ENCODE results near the gene TNFRSF1A.

DNA sequence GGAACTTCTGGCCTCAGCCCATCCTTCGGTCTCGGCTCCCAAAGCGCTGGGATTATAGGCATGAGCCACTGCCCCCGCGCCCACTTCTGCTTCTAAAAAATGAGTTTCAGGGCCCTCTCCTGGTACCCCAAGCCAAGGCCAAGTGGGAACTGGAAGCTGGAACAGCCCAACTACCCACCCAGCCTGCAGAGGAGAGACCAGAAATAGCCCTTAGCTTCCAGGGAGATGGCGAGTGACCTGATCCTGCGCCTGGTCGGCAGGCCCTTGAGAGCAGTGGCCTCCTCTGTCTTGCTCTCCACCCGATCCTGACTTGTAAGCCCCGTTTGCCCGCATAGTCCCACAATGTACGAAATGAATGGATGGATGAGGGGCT is 62.6 kb downstream of the TNFRSF1A start:
- TF ChIP-seq, protein P1, sequence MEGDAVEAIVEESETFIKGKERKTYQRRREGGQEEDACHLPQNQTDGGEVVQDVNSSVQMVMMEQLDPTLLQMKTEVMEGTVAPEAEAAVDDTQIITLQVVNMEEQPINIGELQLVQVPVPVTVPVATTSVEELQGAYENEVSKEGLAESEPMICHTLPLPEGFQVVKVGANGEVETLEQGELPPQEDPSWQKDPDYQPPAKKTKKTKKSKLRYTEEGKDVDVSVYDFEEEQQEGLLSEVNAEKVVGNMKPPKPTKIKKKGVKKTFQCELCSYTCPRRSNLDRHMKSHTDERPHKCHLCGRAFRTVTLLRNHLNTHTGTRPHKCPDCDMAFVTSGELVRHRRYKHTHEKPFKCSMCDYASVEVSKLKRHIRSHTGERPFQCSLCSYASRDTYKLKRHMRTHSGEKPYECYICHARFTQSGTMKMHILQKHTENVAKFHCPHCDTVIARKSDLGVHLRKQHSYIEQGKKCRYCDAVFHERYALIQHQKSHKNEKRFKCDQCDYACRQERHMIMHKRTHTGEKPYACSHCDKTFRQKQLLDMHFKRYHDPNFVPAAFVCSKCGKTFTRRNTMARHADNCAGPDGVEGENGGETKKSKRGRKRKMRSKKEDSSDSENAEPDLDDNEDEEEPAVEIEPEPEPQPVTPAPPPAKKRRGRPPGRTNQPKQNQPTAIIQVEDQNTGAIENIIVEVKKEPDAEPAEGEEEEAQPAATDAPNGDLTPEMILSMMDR (conservative IDR thresholded peaks at IDR 0.05; ENCODE audit: low read length): no peak
- no peak for TF ChIP-seq EZH2phosphoT487 (IDR thresholded peaks at IDR 0.05; ENCODE audit: borderline replicate concordance)

Data from Loucy (cell line).